Activated CD4-positive, alpha-beta T cell treated with anti-CD3 and anti-CD28 coated beads, Interleukin-2, amount 10 ng/mL, durations not matched to agents 7 days and 5 days (primary cell): ENCODE measurements around the gene COL18A1. TPM values are rescaled to one million over a fixed set of nuclear protein-coding genes. Genes with fewer than 3 reads are reported as not detected.

ENCODE experiments used
- CTCF ChIA-PET: fragments of 350-600 bp; sonication (Branson Sonifier 250); formaldehyde crosslinking; loops from one replicate; lab custom pipeline; 2021; ENCODE audit warnings: antibody characterized with exemption; lab: Charles Lee
- POLR2A ChIA-PET: fragments of 350-600 bp; sonication (Branson Sonifier 250); formaldehyde crosslinking; loops from one replicate; lab custom pipeline; 2021; ENCODE audit warnings: antibody characterized with exemption; lab: Charles Lee
- DNase-seq: peaks from one replicate; pipeline ENCODE4 v3.0.0-alpha.2; 2020
- H3K27ac Mint-ChIP-seq: one replicate; pipeline ENCODE4 v1.8.0; 2021; ENCODE audit warnings: mild to moderate bottlenecking, moderate library complexity, mixed read lengths
- H3K27me3 Mint-ChIP-seq: one replicate; pipeline ENCODE4 v1.8.0; 2021; ENCODE audit warnings: mixed read lengths
- H3K36me3 Mint-ChIP-seq: one replicate; pipeline ENCODE4 v1.8.0; 2021; ENCODE audit warnings: low read depth, mixed read lengths
- H3K4me1 Mint-ChIP-seq: one replicate; pipeline ENCODE4 v1.8.0; 2021; ENCODE audit warnings: mixed read lengths
- H3K4me3 Mint-ChIP-seq: one replicate; pipeline ENCODE4 v1.8.0; 2021; ENCODE audit warnings: mild to moderate bottlenecking, moderate library complexity, mixed read lengths
- H3K9me3 Mint-ChIP-seq: one replicate; pipeline ENCODE4 v1.8.0; 2021; ENCODE audit warnings: mixed read lengths
- total RNA-seq, 2 experiments: library from RNA; stranded (reverse); gene quantifications; one replicate each; pipeline ENCODE4 v1.2.3, GENCODE V29; 2021

The COL18A1 gene
- total RNA-seq, 2 experiments from 2014 or later, result 2.8 to 3.1 TPM

DNA sequence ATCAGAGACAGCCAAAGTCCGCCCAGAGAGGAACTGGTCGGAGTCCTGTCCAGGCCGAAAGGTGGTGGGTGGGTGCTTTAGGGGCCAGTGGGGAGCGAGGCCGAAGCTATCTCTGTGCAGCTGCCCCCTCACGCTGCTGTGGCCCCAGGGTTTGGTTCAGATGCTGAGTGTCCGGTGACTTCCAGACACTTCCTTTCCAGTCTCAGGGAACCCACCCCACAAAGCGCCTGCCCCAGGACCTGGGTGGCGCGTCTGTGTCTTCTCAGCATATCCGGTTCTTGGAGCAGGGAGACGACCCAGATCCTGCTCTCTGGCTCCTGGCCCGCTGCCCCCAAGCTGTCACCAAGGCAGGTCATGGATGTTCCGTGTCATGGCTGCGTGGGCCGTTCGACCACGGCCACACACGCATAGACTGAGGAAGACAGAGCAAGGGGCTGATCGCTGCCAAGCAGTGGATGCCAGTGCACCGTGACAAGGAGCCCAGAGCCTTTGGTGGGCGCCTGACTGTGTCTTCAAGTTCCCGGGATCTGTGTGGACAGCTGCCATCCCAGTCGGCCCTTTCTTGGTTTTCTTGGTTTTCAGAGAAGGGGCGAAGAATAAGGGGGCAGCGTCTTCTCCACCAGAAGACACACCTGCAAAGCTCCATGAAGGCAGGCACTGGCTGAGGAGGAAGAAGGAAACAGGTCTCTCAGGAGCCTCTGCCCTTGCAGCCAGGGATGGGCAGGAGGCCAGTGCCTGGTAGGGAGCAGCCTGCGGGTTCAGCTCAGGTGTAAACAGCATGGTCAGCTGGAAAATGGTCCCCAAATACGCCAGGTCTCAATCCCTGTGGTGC is 22.9 kb upstream of the COL18A1 start:
- Mint-ChIP-seq H3K27me3 (peaks cover 8% of the 10 kb centered on the region), H3K27ac (no peak overlapping the region), H3K4me3 (no peak overlapping the region), H3K9me3 (no peaks in the 10 kb centered on the region), H3K4me1 (no peaks in the 10 kb centered on the region), H3K36me3 (no peaks in the 10 kb centered on the region)
- ChIA-PET CTCF (no interaction called here), POLR2A (no interaction called here)
- DNase-seq, result no peak

DNA sequence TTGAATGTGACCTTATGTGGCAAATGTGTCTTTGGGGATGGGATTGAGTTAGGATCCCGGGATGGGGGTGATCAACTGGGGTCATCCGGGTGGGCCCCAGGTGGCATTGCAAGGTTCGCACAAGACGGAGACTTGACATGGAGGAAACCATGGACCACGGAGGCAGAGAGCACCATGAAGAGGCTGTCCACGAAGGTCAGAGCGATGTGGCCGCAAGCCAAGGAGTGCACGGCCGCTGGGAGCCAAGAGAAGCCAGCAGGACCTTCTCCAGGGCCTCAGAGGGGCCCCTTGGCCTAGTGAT is 22.3 kb upstream of the COL18A1 start:
- no peak overlapping the region for H3K4me3 Mint-ChIP-seq
- no peaks in the 10 kb centered on the region for H3K36me3 Mint-ChIP-seq
- H3K4me1 Mint-ChIP-seq, result no peaks in the 10 kb centered on the region
- ChIA-PET POLR2A (no interaction called here), CTCF (no interaction called here)
- H3K27ac Mint-ChIP-seq, result no peak overlapping the region
- no peaks in the 10 kb centered on the region for H3K9me3 Mint-ChIP-seq
- peaks cover 5% of the 10 kb centered on the region for H3K27me3 Mint-ChIP-seq
- no peak for DNase-seq

- no peak for DNase-seq
- no peak overlapping the region for H3K4me3 Mint-ChIP-seq
- CTCF ChIA-PET, result no interaction called here
- H3K4me1 Mint-ChIP-seq, result no peaks in the 10 kb centered on the region
- H3K27me3 Mint-ChIP-seq, result peaks cover under 1% of the 10 kb centered on the region
- no peaks in the 10 kb centered on the region for H3K36me3 Mint-ChIP-seq
- POLR2A ChIA-PET, result no interaction called here
- no peak overlapping the region for H3K27ac Mint-ChIP-seq
- H3K9me3 Mint-ChIP-seq, result no peaks in the 10 kb centered on the region
Observed at GRCh38 chr21:45383111-45383614, 21.8 kb upstream of the COL18A1 start.

DNA sequence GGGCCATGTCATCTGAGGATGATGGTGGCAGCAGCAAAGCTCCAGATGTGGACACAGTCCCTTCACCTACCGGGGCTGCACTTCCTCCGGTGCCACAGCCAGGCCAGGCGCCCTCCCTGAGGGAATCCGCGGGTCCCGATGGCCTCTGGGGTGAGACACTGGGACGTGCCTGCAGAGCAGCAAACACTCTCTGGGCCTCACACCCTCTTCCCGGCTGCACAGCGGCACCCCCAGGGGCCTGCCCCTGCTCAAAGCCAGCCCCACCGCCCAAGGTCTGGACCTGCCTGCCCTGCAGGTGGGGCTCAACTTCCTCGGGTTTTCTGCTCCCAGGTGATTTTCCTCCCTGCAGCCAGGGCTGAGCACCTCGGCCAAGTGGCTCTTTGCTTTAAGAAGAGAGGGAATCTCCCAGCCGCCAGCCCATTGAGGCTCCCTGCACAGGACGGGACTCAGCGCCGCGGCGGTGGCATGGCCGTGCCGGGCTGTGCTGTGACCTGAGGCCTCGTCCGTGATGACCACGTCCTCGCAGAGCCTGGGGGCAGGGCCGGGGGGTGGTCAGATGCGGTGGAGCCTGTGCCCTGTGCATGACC is 21.3 kb upstream of the COL18A1 start:
- H3K4me3 Mint-ChIP-seq, result no peak overlapping the region
- DNase-seq, result no peak
- H3K36me3 Mint-ChIP-seq, result no peaks in the 10 kb centered on the region
- H3K4me1 Mint-ChIP-seq, result no peaks in the 10 kb centered on the region
- no peaks in the 10 kb centered on the region for H3K9me3 Mint-ChIP-seq
- POLR2A ChIA-PET, result no interaction called here
- H3K27me3 Mint-ChIP-seq, result no peaks in the 10 kb centered on the region
- CTCF ChIA-PET, result no interaction called here
- H3K27ac Mint-ChIP-seq, result no peak overlapping the region

DNA sequence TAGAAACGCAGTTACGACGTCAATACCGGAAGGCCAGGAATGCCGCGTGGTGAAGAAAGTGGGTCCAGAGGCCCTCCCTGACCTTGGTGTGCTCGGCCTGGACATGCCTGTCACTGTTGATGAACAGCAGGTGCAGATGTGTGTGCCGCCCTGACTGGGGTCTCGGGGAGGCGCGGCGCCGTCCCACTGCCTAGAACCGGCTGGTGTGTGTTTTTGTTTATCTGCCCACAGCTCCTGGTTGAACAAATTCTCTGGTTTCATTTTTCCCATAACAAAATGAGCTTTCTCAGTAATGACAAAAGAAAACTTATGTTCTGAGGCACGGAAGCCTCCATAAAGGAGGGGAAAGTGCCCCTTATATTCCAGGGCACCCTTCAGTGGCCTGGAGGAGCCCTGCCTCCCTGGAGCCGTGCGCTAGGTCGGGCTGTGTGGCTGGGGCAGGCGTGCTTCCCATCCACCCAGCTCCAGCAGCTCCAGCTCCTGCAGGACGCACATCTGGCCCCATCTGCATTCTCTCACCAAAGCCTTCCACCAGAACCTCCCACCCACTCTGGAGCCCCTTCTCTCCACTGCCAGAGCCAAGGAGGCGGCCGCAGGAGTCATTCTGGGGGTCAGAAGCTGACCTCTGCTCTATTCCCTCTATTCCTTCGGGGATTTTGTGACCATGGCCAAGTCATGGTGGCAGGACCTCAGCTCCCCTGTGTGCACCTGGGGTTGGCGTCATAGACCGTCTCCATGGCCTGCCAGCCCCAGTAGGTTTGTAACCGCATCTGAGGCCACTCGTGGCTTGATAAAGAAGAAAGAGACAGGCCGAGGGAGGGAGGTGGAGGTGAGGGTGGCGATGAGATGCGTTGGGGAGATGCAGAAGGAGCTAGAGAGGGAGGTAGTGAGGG is 20.1 kb upstream of the COL18A1 start:
- Mint-ChIP-seq H3K27ac (no peak overlapping the region), H3K27me3 (no peaks in the 10 kb centered on the region), H3K36me3 (no peaks in the 10 kb centered on the region), H3K9me3 (no peaks in the 10 kb centered on the region), H3K4me3 (no peak overlapping the region), H3K4me1 (no peaks in the 10 kb centered on the region)
- ChIA-PET POLR2A (no interaction called here), CTCF (no interaction called here)
- no peak for DNase-seq

DNA sequence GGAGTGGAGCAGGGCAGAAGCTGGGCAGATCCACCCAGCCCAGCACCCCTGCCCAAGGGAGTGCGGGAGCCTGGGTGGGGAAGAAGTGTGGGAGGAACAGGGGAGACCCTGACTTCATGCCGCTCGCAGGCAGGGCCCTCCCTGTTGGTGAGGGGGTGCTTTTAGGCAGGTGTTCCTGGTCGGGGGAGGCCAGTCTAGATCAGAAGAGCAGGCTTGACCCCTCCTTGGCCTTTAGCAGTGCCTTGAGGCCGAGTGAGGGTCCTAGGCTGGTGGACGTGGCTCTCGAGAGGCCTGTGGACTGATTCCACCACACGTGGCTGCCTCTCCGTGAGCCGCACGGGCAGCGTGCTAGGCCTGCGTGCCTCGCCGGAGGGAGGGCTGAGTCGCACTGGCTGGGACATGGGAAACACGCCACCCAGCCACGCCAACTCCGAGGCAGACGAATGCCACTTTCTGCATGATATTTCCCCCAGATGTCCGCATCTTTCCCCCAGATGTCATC is 19.4 kb upstream of the COL18A1 start:
- H3K4me1 Mint-ChIP-seq, result no peaks in the 10 kb centered on the region

DNA sequence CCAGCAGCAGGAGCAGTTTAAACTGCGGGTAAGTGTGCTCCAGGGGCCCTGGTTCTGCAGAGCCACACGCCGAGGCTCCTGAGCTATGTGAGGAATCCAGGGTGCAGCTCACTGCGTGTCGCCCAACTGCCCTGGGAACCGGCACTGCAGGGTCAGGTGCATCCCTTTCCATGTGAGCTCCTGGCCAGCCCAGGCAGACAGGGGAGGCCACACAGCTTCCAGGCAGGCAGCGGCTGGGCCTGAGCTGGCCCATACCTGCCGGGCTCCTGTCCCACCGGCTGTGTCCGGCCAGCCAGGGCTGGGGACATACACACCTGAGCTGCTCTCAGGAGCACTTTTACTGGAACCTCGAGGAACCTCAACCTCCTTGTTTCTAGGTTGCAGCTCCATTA is 18.6 kb upstream of the COL18A1 start:
- Mint-ChIP-seq H3K9me3 (no peaks in the 10 kb centered on the region), H3K27me3 (no peaks in the 10 kb centered on the region), H3K36me3 (no peaks in the 10 kb centered on the region), H3K4me3 (no peak overlapping the region), H3K27ac (no peak overlapping the region), H3K4me1 (no peaks in the 10 kb centered on the region)
- CTCF ChIA-PET, result no interaction called here
- POLR2A ChIA-PET, result interaction anchor here (0.9 kb wide), 1 partner anchor 15 kb away, joined by 3 read pairs; no protein-coding TSS in a partner anchor
- DNase-seq, result no peak

More for the DNA sequence above, 19.4 kb upstream of the COL18A1 start:
- Mint-ChIP-seq H3K4me3 (no peak overlapping the region), H3K36me3 (no peaks in the 10 kb centered on the region), H3K27ac (no peak overlapping the region), H3K27me3 (no peaks in the 10 kb centered on the region), H3K9me3 (no peaks in the 10 kb centered on the region)
- POLR2A ChIA-PET, result interaction anchor here (0.9 kb wide), 1 partner anchor 16 kb away, joined by 3 read pairs; no protein-coding TSS in a partner anchor
- CTCF ChIA-PET, result no interaction called here
- no peak for DNase-seq

- no peak overlapping the region for H3K4me3 Mint-ChIP-seq
- no peaks in the 10 kb centered on the region for H3K36me3 Mint-ChIP-seq
- CTCF ChIA-PET, result no interaction called here
- H3K27ac Mint-ChIP-seq, result no peak overlapping the region
- DNase-seq, result no peak
- no peaks in the 10 kb centered on the region for H3K9me3 Mint-ChIP-seq
- no peaks in the 10 kb centered on the region for H3K27me3 Mint-ChIP-seq
- POLR2A ChIA-PET, result interaction anchor here (0.9 kb wide), 1 partner anchor 15 kb away, joined by 3 read pairs; no protein-coding TSS in a partner anchor
- no peaks in the 10 kb centered on the region for H3K4me1 Mint-ChIP-seq
Observed at GRCh38 chr21:45386728-45387371, 18.1 kb upstream of the COL18A1 start.

DNA sequence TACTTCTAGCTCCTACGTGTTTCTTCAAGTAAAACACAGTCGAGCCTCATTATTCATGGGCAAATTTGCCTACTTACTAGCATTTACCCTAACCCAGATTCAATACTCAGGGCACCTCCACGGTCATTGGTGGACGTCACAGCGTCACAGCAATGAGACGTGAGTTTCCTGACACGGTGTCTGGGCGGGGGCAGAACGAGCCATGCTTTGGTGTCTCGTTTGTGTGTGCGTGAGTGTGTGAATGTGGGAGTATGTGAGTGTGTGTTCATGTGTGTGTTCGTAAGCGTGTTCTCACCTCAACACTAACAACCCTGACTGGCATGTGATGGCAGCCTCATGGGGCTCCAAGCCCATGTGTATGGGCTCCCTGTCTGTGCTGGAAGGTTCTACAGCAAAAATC is 17.5 kb upstream of the COL18A1 start:
- Mint-ChIP-seq H3K27ac (no peak overlapping the region), H3K4me1 (no peaks in the 10 kb centered on the region), H3K9me3 (no peaks in the 10 kb centered on the region), H3K4me3 (no peak overlapping the region), H3K36me3 (no peaks in the 10 kb centered on the region), H3K27me3 (no peaks in the 10 kb centered on the region)
- POLR2A ChIA-PET, result no interaction called here
- CTCF ChIA-PET, result no interaction called here
- DNase-seq, result no peak

- no peak overlapping the region for H3K4me3 Mint-ChIP-seq
Observed at GRCh38 chr21:45388011-45388521, 16.9 kb upstream of the COL18A1 start.

GRCh38 chr21:45388611-45389296 is 16.2 kb upstream of the COL18A1 start:
- no peak for DNase-seq
- no peak overlapping the region for H3K4me3 Mint-ChIP-seq
- POLR2A ChIA-PET, result no interaction called here
- no peaks in the 10 kb centered on the region for H3K9me3 Mint-ChIP-seq
- H3K27ac Mint-ChIP-seq, result no peak overlapping the region
- no peaks in the 10 kb centered on the region for H3K4me1 Mint-ChIP-seq
- CTCF ChIA-PET, result no interaction called here
- H3K36me3 Mint-ChIP-seq, result no peaks in the 10 kb centered on the region
- no peaks in the 10 kb centered on the region for H3K27me3 Mint-ChIP-seq

More at GRCh38 chr21:45388011-45388521, 16.9 kb upstream of the COL18A1 start:
- Mint-ChIP-seq H3K4me1 (no peaks in the 10 kb centered on the region), H3K9me3 (no peaks in the 10 kb centered on the region), H3K27ac (no peak overlapping the region), H3K27me3 (no peaks in the 10 kb centered on the region), H3K36me3 (no peaks in the 10 kb centered on the region)
- ChIA-PET CTCF (no interaction called here), POLR2A (no interaction called here)
- DNase-seq, result no peak
